ENCODE measurements around the gene KIAA1210.

Gene KIAA1210

GRCh38 chrX:119094819-119095218, 32.8 kb downstream of the KIAA1210 start:
- DNase-seq (ENCODE audit: low read depth): no peak
- no peak for TF ChIP-seq CTCF (IDR thresholded peaks at IDR 0.05; ENCODE audit: low read length, missing control alignments)
- H3K4me3 ChIP-seq (replicated peaks; ENCODE audit: low read depth, low read length): no peak overlapping the region

GRCh38 chrX:119093991-119094735, 33.4 kb downstream of the KIAA1210 start:
- DNase-seq (ENCODE audit: low read depth): no peak
- no peak for TF ChIP-seq CTCF (IDR thresholded peaks at IDR 0.05; ENCODE audit: low read length, missing control alignments)
- H3K4me3 ChIP-seq (replicated peaks; ENCODE audit: low read depth, low read length): no peak overlapping the region

DNA sequence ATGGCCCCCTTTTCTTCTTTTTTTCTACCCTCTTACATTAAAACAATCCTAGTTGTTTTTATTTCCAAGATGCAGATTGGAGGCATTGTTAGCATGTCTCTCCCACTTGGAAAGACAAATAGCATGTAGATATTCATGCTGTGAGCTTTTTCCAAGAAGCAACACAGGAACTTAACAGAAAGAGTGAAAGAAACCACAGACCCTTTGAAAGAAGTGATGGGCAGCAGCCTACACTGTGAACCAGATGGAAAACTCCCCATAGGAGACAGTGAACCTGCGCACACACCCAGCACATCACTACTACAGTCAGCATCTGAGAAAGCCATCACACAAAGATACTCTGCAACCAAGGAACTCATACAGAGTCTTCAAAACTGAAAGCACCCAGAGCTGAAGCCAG, 37.0 kb downstream of the KIAA1210 start:
- no peak for TF ChIP-seq CTCF (IDR thresholded peaks at IDR 0.05; ENCODE audit: low read length, missing control alignments)
- H3K4me3 ChIP-seq (replicated peaks; ENCODE audit: low read depth, low read length): no peak overlapping the region
- DNase-seq (ENCODE audit: low read depth): no peak

DNA sequence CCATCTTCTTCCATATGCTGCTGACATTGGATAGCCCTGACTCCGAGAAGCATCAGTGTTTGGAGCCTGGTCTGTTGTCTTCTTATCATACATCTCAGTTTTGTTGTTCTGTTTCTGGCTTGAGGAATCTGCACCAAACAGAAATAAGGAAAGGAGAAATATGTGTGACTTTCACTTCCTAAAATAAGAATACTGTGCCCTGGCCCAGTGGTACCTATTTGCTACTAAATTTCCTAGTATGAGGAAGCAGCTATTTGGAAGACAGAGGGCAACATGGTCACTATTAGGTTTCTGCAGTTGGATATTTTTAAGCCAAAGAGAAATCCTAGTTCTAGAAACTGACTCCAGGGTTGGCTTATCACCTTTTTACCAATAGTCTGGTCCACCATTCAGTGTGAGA, 38.0 kb downstream of the KIAA1210 start:
- DNase-seq (ENCODE audit: low read depth): no peak
- TF ChIP-seq CTCF (IDR thresholded peaks at IDR 0.05; ENCODE audit: low read length, missing control alignments): no peak

GRCh38 chrX:119087121-119087520, 40.5 kb downstream of the KIAA1210 start:
- no peak for TF ChIP-seq CTCF (IDR thresholded peaks at IDR 0.05; ENCODE audit: low read length, missing control alignments)
- no peak overlapping the region for H3K4me3 ChIP-seq (replicated peaks; ENCODE audit: low read depth, low read length)
- no peak for DNase-seq (ENCODE audit: low read depth)

More for the DNA sequence above, 38.0 kb downstream of the KIAA1210 start:
- no peak overlapping the region for H3K4me3 ChIP-seq (replicated peaks; ENCODE audit: low read depth, low read length)

GRCh38 chrX:119084766-119085165, 42.8 kb downstream of the KIAA1210 start:
- no peak for DNase-seq (ENCODE audit: low read depth)
- no peak for TF ChIP-seq CTCF (IDR thresholded peaks at IDR 0.05; ENCODE audit: low read length, missing control alignments)
- H3K4me3 ChIP-seq (replicated peaks; ENCODE audit: low read depth, low read length): no peak overlapping the region

DNA sequence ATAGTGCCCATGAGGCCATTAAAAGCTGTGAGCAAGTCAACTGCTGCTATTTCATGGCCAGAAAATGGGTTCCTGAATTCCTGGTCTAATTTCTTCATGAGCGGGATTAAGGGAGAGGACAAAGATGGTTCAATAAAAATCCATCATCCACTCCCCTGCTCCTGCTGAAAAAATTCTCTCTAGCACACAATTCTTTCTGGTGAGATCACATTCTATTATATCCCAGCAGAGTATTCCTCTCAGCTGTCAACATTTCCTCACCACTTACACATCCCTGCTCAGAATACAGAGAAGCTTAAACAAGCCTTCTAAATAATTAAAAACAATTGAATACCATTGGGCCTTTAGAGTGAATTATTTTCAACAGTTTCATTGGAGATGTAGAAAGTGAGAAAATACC, 45.3 kb downstream of the KIAA1210 start:
- no peak for TF ChIP-seq CTCF (IDR thresholded peaks at IDR 0.05; ENCODE audit: low read length, missing control alignments)
- DNase-seq (ENCODE audit: low read depth): no peak
- no peak overlapping the region for H3K4me3 ChIP-seq (replicated peaks; ENCODE audit: low read depth, low read length)
